LHCN-M2 (cell line): ENCODE measurements around the gene CREB5. TPM values are rescaled to one million over a fixed set of nuclear protein-coding genes. Genes with fewer than 3 reads are reported as not detected.
A peak's percentile ranks its signal among the peaks of the same experiment; 100 is the strongest.
"Not testable (repeated sequence)": the region's sequence is repeated elsewhere in the genome, so short reads cannot be mapped to it uniquely, and the experiment has no call there.

ENCODE experiments used
- DNase-seq: peaks from one replicate; pipeline ENCODE4 v3.0.0-alpha.2; 2012; ENCODE audit warnings: low read depth
- total RNA-seq: library from RNA; depleted of rRNA; stranded (reverse); fragments of >200 nt; gene quantifications from 2 replicates; pipeline ENCODE4 v1.2.3, GENCODE V29; 2014

Gene CREB5
- total RNA-seq, 1 experiment from 2014 or later, result 9.0 TPM

DNA sequence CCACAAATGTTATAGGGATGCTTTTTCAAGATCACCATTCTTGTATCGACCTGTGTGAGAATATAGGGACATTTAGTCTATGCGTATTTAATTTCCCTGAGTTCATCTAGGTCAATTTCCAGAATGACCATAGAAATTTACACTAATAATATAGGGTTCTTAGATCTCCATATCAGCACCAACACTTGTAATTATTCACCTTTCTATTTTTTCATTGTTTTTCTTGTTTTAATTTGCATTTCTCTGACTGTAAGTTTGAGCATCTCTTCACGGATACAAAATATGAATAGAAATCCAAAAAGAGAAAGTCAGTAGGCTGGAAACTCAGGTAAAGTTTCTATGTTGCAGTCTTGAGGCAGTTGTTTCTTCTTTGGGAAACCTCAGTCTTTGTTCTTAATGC lies 134.8 kb downstream of the CREB5 start:
- DNase-seq, result no peak

GRCh38 chr7:28548416-28548815 lies 136.1 kb downstream of the CREB5 start:
- no peak for DNase-seq

GRCh38 chr7:28549998-28550397 lies 137.7 kb downstream of the CREB5 start:
- no peak for DNase-seq

GRCh38 chr7:28550580-28551186 lies 138.4 kb downstream of the CREB5 start:
- no peak for DNase-seq

- peak; percentile 30 for DNase-seq
Observed at GRCh38 chr7:28551331-28551730, 139.0 kb downstream of the CREB5 start.

DNA sequence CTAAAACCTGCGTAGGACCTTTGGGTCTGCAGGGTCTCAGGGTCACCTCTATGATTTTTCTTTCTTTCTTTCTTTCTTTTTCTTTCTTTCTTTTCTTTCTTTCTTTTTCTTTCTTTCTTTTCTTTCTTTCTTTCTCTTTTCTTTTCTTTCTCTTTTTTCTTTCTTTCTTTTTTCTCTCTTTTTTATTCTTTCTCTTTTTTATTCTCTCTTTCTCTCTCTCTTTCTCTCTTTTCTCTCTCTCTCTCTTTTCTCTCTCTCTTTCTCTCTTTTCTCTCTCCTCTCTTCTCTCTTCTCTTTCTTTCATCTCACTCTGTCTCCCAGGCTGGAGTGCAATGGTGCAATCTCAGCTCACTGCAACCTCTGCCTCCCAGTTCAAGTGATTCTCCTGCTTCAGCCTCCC lies 139.4 kb downstream of the CREB5 start:
- not testable (repeated sequence) for DNase-seq

DNA sequence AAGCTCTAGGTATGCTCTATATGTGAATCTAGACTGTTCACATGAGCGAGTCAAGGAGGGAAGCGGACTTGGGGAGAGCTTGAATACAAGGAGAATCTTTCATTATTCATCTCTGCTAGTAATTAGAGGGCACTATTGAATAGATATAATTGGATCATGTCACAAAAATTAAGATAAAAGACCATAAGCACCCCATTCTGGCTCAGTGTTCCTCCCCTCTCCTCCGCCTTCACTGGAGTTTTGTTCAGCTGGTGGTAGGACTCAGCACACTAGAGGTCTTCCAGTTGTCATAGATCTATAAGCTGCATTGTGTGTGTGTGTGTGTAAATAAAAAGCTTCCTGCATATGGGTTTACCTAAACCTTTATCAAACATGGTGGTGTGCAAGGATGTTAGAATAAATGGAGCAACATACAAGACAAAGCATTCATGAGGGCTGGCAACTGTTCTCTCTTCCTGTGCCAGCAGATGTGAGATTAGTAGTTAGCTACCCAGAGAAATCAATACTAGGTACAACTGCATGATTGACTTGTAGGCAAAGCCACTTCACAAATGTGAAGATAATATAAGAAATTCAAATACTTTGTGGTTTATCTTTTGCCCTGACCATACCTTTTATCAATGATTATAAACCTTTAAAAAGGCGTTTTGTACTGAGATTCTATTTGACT lies 142.6 kb downstream of the CREB5 start:
- DNase-seq, result no peak

- DNase-seq, result no peak
Observed at GRCh38 chr7:28556025-28556424, 143.7 kb downstream of the CREB5 start.

DNA sequence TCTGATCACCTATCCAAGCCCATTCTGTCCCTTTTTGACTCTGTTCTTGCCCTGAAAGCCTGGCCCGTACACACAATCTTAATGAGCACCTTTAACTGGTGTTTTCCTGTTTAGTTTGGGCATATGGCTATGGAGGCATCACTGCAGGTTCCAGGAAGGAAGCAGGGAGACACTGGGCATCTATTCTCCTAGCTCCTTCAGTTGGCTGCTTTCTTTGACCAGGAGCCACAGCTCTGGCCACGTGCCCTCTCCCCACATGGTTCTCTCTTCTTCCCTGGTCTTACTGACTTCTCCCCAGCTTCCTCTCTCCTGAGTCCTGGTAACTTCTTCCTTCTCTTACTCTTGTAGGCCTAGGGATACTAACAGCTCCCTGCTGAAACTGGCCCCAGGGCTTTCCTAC lies 144.4 kb downstream of the CREB5 start:
- DNase-seq, result no peak

DNA sequence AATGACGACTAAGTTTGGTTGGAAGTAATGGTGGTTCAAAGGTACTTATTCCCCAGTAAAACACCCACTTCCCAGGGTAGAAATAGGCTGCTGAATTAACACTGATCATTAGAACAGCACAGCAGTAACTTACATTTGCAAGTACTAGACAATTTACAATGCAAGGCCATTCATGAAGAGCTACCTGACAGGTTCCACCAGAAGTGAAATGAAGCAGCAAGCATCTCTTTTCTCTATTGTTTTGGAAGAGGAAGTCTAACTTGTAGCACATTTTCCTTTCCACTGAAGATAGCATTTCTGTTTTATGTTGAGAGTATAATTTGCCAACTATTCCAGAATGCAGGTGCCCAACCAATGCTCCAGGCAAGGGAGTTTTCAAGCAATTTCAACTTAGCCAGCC lies 145.9 kb downstream of the CREB5 start:
- no peak for DNase-seq

DNA sequence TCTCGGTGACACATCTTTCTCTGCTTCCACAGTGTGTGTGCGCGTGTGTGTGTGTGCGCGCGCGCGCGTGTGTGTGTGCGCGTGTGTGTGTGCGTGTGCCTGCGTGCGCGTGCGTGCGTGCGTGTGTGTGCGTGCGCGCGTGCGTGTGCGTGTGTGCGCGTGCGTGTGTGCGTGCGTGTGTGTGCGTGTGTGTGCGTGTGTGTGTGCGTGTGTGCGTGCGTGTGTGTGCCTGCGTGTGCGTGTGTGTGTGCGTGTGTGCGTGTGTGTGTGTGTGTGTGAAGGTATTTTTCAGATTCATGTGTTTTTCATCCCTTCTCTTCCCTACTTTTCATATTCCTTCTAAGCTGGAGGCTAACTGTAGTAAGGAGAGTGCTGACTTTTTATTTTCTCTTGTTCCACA lies 148.4 kb downstream of the CREB5 start:
- DNase-seq, result no peak

- no peak for DNase-seq
Observed at GRCh38 chr7:28564033-28564432, 151.7 kb downstream of the CREB5 start.

DNA sequence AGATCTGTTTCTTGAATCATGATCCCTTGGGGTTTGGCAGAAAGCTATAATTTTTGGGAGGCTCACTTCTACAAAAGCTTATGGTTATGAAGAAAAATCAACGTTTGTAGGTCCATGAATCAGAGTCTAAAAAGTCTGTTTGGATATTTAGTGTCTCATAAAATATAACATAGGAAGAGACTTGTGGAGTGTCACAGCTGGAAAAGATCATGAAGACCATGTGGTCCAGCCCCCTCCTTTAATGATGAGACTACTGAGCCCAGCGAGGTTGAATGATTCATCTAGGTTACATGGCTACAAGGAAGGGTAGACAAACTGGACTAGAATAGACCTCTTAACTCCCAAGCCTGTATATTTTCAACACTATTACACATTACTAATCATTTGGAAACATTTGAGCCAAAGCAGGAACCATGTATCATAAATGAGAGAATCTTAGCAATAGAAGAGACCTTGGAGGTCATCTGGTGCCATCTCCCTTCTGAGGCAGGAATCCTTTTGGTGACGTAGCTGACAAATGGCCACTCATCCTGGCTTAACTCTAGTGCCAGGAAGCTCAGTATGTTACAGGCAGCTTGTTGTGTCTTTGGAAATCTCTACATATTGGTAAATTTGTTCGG lies 152.5 kb downstream of the CREB5 start:
- DNase-seq, result no peak

- DNase-seq, result no peak
Observed at GRCh38 chr7:28565980-28566379, 153.7 kb downstream of the CREB5 start.

GRCh38 chr7:28570113-28570969 lies 158.0 kb downstream of the CREB5 start:
- DNase-seq, result no peak

DNA sequence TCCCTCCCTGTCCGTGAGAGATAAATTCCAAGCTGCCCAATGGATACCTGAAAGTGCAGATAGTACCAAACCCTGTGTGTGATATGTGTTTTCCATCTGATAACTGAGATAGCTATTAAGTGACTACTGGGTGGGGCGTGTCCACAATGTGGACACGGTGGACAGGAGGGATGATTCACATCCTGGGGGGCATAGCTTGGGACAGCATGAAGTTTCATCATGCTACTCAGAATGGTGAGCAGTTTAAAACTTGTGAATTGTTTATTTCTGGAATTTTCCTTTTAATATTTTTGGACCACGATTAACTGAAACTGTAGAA lies 158.6 kb downstream of the CREB5 start:
- peak; percentile 61 for DNase-seq

DNA sequence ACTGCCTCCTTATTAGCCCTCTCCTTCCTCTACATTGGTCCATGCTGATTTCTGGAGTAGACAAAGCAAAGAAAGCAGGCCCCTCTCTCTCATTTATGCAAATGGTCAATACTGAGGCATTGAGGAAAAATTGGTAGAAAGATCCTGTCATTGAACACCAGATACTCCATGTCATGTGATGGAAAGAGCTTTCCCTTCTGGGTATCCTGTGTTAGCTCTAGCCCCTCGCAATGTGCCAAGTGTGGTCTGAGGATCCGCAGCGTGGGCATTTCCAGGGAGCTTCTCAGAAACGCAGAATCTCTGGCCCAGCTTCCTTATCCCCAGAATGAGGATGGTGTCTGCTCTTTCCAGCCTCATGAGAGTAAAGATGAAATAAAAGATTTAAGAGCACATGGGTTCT lies 159.1 kb downstream of the CREB5 start:
- DNase-seq, result no peak

DNA sequence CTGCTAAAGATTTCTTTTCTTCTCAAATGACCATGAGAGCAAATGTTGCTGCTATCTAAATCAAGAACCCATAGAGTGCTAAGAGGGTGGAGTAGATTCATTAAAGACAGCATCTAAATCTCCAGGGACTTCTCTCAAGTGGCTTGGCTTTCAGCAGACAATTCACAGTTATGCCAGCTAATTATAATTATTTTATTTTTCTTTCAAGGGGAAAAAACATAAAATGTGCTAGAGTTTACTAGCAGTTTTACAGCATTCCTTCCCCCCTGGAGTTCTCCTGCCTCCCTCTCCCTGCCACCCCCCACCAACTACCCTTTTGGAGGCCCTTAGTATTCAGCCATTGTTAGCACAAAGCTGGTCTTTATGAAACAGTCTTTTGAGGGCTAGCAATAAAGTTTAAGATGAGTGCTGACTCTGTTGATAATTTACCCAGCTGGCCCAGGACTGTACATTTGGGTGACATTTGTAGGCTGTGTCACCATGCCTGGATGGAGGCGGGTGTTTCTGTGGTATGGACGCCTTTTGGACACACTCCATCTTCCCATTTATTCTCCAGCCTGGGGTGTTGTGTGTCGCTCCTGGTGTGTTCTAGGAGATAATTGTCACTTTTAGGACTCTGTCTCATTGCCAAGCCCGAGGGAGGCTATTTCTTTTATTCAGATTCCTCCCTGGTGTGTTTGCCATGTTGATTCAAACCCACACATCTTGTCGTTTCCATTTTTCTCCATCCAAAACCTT lies 160.2 kb downstream of the CREB5 start:
- DNase-seq, result no peak

GRCh38 chr7:28573059-28573553 lies 160.8 kb downstream of the CREB5 start:
- peak; percentile 35 for DNase-seq

DNA sequence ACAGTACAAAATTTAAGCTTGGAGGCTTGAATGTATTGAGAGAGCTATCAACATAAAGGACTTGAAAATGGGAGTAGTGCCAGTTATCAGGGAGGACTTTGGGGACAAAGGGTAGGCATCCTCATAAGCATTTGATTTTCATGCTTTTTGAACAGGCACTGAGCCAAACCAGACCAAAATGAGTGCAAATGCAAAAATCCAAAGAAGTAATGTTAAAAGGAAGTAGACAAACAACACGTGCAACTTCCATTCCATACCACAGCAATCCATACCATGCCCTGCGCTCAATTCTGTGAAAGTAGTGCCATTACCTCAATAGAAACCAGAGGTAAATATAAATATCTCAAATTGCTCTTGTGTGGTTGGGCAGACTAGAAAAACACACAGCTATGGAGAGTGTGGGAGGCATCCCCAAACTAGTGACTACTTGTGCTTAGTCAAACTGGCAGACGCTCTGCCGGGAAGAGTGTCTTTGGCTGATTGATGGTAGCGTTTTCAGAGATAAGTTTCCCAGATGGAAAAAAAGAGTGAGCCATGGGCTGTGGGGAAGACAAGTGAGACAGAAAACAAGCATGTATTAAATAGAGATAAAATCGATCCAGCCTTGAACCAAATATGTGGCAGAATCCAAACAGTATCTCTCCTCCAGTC lies 161.5 kb downstream of the CREB5 start:
- DNase-seq, result no peak

GRCh38 chr7:28575241-28575643 lies 162.9 kb downstream of the CREB5 start:
- DNase-seq, result peak; percentile 53
